Thoracic aorta (tissue), 2 donors: Measurements from ENCODE around the gene TEX48. TPM values are rescaled to one million over a fixed set of nuclear protein-coding genes. Genes with fewer than 3 reads are reported as not detected.

Experiments
- ATAC-seq: fragments of 150-250 bp; one replicate; pipeline ENCODE4 v1.8.0; 2017; ENCODE audit warnings: low read depth; ENCODE audit not compliant: insufficient number of reproducible peaks, low FRiP score
- DNase-seq: peaks from one replicate; pipeline ENCODE4 v3.0.0-alpha.2; 2020; ENCODE audit warnings: low spot score
- H3K27ac ChIP-seq, 2 donors: fragments of 200-600 bp; sonication (generic); 1 replicate in 1 of 2; 2 replicates in 1 of 2; pipeline ENCODE4 v1.5.1; 2016; ENCODE audit warnings: mild to moderate bottlenecking in 2 of 2, moderate library complexity in 2 of 2
- H3K27me3 ChIP-seq: fragments of 200-600 bp; sonication (generic); replicated peaks from 2 replicates; pipeline ENCODE4 v1.6.0; 2016; ENCODE audit warnings: mild to moderate bottlenecking; ENCODE audit not compliant: insufficient read depth
- H3K36me3 ChIP-seq: fragments of 200-600 bp; sonication (generic); one replicate; pipeline ENCODE4 v1.5.1; 2016
- H3K4me1 ChIP-seq, 2 donors: fragments of 200-600 bp; sonication (generic); 1 replicate in 1 of 2; 2 replicates in 1 of 2; pipeline versions ENCODE4 v1.5.1 to v1.6.0; 2016; ENCODE audit warnings: low read depth in 2 of 2, mild to moderate bottlenecking in 1 of 2; ENCODE audit not compliant: control insufficient read depth in 1 of 2
- H3K4me3 ChIP-seq: fragments of 200-600 bp; sonication (generic); 2 replicates; pipeline ENCODE4 v1.5.1; 2016; ENCODE audit warnings: mild to moderate bottlenecking
- H3K9me3 ChIP-seq: fragments of 200-600 bp; sonication (generic); 2 replicates; pipeline ENCODE4 v1.5.1; 2016
- CTCF ChIP-seq: fragments of 200-600 bp; sonication (generic); IDR thresholded peaks from one replicate; pipeline ENCODE4 v1.5.1; 2019; ENCODE audit warnings: antibody characterized with exemption
- total RNA-seq, 2 donors: library from RNA; depleted of rRNA; stranded (reverse); fragments of >200 nt; gene quantifications; one replicate each; pipeline versions ENCODE4 v1.1.0 to v1.2.3, GENCODE V29; 2016

Gene TEX48
- total RNA-seq, 2 donors from 2014 or later: not detected

DNA sequence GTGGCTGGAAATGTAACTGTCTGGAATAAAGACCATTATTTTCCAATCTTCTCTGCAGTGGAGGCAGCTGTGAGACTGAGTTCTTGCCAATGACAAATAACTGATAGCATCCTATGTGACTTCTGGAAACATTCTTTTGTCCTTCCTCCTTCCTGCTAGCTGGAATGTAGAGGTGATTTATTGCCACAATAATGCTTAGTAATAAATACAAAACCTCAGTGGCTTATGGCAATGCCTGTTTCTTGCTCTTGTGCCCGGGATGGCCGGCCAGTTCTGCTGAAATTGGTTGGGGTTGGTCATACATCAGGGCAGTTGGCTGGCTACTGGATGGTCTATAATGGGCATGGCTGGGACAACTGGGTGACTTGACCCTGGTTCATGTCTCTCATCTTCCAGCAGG, 12.2 kb upstream of the TEX48 start:
- DNase-seq: no peak
- TF ChIP-seq CTCF: no peak
- H3K27ac ChIP-seq: no peak overlapping the region
- H3K27me3 ChIP-seq: no peaks in the 10 kb centered on the region
- no peak overlapping the region for H3K4me3 ChIP-seq
- no peaks in the 10 kb centered on the region for H3K36me3 ChIP-seq
- ATAC-seq: no peak
- H3K9me3 ChIP-seq: no peaks in the 10 kb centered on the region
- H3K4me1 ChIP-seq: no peaks in the 10 kb centered on the region

GRCh38 chr9:114693248-114693855, 11.4 kb upstream of the TEX48 start:
- Histone ChIP-seq H3K4me1 (no peaks in the 10 kb centered on the region), H3K27ac (no peak overlapping the region), H3K36me3 (no peaks in the 10 kb centered on the region), H3K4me3 (no peak overlapping the region), H3K27me3 (no peaks in the 10 kb centered on the region), H3K9me3 (no peaks in the 10 kb centered on the region)
- ATAC-seq (no peak), DNase-seq (no peak)
- TF ChIP-seq CTCF: no peak

DNA sequence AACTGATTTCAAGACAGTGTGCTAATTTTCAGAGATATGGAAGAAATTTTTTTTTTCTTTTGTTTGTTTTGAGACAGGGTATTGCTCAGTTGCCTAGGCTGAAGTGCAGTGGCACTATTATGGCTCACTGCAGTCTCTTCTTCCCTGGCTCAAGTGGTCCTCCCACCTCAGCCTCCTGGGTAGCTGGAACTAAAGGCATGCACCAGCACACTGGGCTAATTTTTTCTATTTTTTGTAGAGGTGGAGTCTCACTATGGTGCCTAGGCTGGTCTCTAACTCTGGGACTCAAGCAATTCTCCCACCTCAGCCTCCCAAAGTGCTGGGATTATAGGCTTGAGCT, 9.9 kb upstream of the TEX48 start:
- DNase-seq (no peak), ATAC-seq (no peak)
- H3K4me1 ChIP-seq: no peaks in the 10 kb centered on the region
- no peaks in the 10 kb centered on the region for H3K27me3 ChIP-seq
- no peaks in the 10 kb centered on the region for H3K36me3 ChIP-seq
- no peaks in the 10 kb centered on the region for H3K9me3 ChIP-seq
- no peak for TF ChIP-seq CTCF
- H3K27ac ChIP-seq: no peak overlapping the region
- no peak overlapping the region for H3K4me3 ChIP-seq

- no peaks in the 10 kb centered on the region for H3K4me1 ChIP-seq
- H3K36me3 ChIP-seq: no peaks in the 10 kb centered on the region
- H3K27ac ChIP-seq: no peak overlapping the region
- no peak overlapping the region for H3K4me3 ChIP-seq
- ATAC-seq (no peak), DNase-seq (no peak)
- no peaks in the 10 kb centered on the region for H3K27me3 ChIP-seq
- no peaks in the 10 kb centered on the region for H3K9me3 ChIP-seq
- TF ChIP-seq CTCF: no peak
Measured at GRCh38 chr9:114691046-114691955, 9.3 kb upstream of the TEX48 start.

DNA sequence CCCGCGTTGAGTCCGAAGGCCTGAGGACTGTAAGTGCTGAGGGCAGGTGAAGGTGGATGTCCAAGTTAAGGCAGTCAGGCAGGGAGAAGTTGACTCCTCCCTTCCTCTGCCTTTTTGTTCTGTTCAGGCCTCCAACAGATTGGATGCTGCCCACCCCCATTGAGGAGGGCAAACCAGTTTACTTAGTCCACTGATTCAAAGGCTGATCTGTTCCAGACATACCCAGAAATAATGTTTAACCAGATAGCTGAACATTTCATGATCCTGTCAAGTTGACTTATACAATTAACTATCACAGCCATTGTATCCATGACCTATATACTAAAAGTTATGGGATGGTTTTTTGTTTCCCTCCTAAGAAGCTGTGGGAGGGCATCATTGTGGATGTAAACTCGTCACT, 8.3 kb upstream of the TEX48 start:
- no peak overlapping the region for H3K27ac ChIP-seq
- no peak for DNase-seq
- no peaks in the 10 kb centered on the region for H3K27me3 ChIP-seq
- ATAC-seq: no peak
- H3K4me1 ChIP-seq: no peaks in the 10 kb centered on the region
- H3K4me3 ChIP-seq: no peak overlapping the region
- no peaks in the 10 kb centered on the region for H3K36me3 ChIP-seq
- TF ChIP-seq CTCF: no peak
- H3K9me3 ChIP-seq: no peaks in the 10 kb centered on the region
